GM19193 (cell line): ENCODE measurements around the gene UBASH3A.

Experiments
- POLR2A ChIP-seq: IDR thresholded peaks from 4 replicates; pipeline ENCODE4 v1.6.1; 2011; ENCODE audit not compliant: insufficient read depth, insufficient read length; ENCODE audit errors: extremely low read depth

UBASH3A gene

DNA sequence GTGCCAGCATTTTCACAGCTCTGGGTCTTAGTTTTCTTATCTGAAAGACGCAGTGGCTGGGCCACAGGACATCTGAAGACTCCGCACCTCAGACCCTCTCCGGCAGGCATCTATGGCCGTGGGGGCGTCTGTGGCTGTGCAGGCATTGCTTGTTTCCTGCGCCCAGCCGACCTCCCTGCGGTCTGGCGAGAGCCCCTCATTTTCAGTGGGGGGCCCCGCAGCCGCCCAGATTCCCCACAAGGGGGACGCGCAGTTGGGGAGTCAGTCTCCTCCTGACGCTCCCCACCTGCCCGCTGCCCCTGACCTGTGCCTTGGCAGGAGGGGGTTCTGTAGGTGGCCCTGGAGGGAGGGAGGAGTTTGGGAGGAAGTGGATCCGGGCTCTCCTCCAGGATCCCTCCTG lies 33.9 kb upstream of the UBASH3A start:
- no peak for TF ChIP-seq POLR2A

DNA sequence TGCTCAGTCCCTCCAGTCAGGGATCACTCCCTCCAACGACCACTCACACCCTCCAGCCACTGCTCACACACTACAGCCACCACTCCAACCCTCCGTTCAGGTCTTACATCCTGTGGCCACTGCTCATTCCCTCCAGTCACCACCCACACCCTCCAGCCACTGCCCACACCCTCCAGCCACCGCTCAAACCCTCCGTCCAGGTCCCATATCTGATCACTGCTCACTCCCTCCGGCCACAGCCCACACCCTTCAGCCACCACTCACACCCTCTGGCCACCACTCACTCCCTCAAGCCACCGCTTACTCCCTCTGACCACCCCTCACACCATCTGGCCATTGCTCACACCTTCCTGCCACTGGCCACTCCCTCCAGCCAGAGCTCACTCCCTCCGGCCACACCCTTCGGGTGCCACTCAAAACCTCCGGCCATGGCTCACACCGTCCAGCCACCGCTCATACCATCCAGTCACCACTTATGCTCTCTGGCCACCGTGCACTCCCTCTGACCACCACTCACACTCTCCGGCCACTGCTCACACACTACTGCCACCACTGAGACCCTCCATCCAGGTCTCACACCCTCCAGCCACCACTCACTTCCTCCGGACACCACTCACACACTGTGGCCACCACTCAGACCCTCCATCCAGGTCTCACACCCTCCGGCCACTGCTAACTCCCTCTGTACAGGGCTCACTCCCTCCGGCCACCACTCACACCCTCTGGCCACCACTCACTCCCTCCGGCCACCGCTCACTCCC lies 32.6 kb upstream of the UBASH3A start:
- TF ChIP-seq POLR2A, result no peak

DNA sequence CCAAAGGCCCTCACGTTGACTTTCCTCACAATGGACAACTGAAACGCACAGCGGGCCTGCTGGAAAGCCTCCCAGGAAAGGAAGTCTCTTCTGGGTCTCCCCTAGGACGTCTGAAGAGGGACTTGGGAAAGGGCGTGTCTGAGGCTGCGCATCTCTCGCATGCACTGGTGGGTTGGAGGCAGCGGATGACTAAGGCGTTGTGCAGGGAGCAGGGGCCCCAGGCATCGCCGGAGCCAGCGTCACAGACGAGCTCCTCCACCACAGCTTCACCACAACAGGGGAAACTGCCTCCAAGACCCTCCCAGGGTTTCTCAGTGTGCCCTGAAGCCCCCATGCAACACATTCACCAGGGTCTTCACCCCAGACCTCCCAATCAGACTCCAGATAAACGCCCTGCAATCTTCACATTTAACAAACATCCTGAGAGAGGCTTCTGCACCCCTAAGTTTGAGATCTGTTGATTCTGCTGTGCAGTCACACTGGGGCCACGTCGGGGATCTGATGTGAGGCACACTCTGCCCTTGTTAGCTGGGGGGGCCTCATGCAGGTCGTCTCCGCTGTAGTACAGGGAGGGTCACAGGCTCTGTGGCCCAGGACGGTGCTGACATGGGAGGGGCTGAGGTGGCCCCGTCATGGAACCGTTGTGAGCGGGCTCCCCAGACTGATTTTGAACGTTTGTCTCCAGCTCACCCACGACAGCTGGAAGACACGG lies 30.4 kb upstream of the UBASH3A start:
- TF ChIP-seq POLR2A, result no peak

DNA sequence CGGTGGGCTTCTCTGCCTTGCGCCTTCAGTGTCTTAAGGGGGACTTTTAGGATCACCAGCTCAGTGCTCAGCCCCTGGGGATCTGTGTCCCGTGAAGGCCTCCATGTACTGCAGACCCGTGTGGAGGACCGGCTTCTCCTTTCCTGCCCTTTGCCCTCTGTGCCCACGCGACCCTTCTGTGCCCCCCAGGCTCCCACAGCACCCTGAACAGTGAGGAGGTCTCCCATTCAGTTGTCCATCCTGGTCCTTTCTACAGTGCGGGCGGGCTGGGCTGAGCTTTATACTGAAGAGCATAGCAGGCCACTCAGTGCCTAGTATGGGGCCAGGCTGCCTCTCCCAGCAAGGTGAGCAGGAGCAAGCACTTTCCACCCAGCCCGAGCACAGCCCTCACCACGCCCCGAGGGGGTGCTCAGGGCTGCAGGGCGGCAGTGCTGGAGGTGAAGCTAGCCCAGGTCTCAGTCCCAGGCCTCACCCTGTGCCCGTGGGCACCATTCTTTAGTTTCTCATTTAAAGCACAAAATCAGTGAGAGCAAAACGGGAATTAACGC lies 29.7 kb upstream of the UBASH3A start:
- no peak for TF ChIP-seq POLR2A

DNA sequence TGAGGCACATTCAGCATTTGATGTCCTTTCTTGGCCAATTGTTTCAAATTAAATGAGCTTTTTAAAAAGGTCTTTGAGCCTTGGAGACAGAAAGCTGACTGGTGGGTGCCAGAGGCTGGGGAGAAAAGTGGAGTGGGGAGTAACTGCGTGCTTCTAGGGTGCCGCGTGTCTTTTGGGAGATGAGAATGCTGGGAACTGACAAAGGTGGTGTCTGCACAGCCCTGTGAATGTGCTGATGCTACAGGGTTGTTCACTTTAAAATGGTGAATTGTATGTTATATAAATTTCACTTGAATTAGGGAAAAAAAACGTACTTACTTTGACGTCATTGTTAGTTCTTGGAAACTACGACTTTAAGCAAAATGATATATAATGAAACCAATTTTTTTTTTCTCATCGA lies 29.2 kb upstream of the UBASH3A start:
- no peak for TF ChIP-seq POLR2A

DNA sequence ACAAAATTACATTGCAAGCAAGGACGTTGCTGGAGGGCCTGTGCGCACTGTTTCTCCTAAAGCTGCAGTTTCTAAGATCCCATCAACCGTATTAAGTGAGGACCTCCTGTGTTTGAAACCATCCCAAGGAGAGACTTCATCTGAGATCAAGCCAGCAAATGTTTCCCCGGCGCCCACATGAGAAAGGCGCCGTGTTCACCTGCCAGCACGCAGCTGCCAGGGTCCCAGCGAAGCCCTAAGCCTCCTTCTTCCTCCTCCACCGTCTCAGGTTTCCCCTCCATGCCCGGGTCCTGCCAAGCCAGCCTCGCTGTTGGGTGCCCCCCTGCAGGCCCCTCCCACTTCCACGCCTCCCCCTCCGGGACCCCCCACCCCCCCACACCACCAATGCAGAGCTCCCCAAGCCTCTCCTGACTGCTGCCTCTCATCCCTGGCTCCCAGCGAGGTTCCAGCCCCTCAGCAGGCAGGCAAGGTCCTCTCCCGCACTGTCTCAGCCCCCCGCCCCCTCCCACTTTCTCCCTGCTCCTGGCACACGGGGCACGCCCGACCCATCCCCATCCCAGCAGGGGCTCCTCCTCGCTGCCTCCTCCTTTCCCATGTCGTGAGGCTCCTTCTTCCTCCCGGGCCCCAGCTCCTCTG lies 28.7 kb upstream of the UBASH3A start:
- TF ChIP-seq POLR2A, result no peak

DNA sequence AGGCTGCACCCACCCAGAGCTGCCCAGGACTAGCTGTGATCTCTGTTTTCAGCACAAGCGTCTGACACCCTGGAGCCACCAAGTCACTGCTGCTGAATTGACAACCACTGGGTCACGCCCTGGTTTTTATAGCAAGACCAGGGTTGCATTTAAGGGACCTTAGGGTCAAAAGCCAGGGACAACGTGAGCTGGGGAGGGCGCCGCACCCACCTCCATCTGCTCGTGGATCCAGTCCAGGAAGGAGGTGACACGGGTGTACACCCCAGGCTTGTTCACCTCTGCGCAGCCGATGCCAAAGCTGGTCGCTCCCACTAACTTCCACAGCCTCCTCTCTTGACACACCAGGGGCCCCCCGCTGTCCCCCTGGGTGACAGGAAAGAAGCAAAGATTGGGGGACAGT lies 28.2 kb upstream of the UBASH3A start:
- no peak for TF ChIP-seq POLR2A

DNA sequence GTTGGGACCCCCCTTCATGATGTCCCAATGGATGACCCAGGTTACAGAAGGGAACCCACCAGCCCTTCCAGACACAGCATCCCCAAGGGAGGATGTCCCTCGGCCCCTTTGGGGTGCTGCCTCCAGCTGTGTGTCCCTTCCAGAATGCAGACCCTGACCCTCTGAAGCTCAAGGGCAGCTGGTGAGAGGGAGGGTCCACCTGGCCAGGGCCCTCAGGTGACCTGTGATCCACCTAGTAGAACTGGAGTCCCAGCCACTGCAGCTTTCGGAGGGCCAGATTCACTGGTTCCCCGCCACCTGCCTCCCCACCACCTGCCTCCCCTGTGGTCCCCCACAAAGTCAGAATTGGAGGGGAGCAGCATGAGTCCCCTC lies 27.8 kb upstream of the UBASH3A start:
- TF ChIP-seq POLR2A, result no peak

DNA sequence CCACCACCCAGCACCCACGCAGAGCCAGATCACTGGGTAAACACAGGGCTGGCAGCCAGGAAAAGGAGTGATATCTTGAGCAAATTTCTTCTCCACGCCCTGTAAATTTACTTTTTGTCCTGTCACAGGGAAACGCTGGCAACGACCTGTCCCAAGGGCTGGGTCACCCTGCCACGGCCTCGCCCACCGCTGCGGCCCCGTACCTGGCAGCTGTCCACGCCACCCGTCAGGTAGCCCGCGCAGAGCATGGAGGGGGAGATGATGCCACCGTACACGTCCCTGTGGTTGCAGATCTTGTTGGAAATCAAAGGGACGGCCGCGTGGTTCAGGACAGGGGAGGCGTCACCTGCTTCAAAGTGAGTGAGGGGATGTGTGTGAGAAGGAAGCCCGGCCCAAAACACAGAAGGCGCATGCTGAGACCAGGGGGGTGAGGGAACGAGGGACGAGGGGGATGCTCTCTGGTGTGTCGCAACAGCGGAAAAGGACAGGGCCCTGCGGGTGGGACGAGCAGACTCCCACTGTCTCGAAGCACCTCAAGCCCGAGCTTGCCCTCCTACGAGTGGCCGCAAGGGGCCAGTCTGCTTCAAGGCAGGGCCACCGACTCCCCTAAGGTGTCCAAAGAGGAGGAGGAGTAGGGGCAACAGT lies 27.2 kb upstream of the UBASH3A start:
- TF ChIP-seq POLR2A, result no peak

DNA sequence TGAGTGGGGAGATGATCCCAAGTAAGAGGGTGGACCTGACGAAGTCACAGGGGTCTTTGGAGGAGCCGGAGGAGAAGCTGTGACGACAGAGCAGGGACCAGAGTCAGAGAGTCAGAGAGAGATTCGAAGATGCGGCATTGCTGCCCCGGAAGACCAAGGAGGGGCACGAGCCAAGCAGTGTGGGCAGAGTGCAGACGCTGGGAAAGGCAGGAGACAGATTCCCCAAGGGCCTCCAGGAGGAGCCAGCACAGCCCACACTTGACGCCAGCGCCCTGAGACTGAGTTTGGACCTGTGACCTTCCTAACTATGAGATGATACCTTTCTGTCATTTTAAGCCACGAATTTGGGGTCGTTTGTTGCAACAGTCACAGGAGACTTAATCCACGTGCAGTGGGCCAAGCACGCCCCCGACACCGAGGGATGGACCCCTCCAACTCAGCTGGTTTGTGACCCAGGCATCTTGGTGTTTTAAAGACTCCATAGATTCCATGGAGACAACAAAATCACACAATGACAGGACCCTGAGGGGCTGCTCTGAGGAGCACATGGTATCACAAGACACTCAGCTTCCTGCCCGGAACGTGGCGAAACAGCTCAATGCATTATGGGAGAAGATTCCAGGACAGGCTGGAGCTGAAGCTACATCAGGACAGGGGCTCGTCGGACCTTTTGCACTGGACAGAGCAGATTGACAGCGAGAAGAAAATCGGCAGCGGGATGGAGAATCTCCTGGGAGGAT lies 26.3 kb upstream of the UBASH3A start:
- no peak for TF ChIP-seq POLR2A

DNA sequence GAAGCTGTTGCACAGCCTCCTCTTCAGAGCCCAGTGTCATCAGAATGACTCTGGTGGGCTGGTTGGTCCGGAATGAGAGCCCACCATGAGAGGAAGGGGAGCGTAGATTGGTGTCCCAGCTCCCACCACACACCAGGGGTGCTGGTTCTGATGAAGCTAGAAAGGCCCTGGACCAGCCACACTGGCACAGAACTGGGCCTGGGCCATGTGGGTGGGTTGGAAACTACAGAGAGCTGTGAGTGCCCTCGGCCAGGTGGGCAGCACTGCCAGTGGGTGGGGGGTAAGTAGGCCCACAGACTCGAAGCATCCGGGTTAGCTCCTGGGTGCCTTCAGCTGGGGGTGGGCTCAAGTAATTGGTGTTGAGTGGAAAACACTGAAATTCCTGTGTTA lies 25.8 kb upstream of the UBASH3A start:
- no peak for TF ChIP-seq POLR2A

DNA sequence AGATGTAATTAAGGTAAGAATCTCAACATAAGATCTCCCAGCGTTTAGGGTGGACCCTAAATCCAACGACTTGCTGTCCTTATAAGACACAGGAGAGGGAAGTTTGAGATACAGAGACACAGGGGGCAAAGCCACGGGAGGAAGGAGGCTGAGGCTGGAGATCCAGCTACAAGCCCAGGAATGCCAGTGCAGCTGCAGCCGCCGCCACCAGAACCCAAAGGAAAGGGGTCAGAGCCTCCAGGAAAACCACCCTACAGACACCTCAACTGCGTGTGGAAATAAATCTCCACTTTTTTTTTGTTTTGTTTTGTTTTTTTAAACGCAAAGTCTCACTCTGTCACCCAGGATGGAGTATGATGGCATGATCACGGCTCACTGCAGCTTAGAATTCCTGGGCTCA lies 25.3 kb upstream of the UBASH3A start:
- no peak for TF ChIP-seq POLR2A

DNA sequence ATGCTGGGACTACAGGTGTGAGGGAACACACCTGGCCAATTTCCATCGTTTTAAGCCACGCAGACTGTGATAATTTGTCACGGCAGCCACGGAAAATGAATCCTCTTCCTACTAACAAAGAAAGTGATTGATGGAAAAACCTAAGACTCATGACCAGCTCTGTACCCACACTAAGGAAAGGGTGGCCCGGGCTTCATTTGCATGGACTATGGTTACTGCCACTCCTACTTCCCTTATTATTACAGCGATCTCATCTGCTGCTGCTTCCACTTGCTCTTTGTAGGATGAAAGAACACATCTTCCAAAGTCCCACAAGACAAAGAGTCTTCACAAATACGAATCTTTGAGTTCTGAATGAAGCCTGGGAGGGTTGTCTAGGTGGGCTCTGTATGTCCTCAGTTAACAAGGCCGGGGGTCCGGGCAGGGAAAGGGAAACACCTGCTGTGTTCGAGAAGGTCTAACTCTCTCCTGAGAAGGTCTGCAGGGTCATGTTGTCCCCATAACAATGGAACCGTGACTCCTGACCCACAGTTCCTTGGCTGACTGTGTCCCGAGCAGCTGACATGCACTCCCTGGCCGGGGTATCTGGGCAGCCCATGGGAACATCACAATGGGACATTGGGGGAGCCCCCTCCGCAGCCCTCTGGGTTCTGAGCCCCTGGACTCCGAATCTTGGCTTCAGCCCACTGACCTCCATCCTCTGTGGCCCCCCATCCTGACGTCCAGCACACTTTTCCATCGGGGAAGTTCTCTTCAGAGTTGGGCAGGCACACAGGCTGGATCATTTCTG lies 24.1 kb upstream of the UBASH3A start:
- no peak for TF ChIP-seq POLR2A

DNA sequence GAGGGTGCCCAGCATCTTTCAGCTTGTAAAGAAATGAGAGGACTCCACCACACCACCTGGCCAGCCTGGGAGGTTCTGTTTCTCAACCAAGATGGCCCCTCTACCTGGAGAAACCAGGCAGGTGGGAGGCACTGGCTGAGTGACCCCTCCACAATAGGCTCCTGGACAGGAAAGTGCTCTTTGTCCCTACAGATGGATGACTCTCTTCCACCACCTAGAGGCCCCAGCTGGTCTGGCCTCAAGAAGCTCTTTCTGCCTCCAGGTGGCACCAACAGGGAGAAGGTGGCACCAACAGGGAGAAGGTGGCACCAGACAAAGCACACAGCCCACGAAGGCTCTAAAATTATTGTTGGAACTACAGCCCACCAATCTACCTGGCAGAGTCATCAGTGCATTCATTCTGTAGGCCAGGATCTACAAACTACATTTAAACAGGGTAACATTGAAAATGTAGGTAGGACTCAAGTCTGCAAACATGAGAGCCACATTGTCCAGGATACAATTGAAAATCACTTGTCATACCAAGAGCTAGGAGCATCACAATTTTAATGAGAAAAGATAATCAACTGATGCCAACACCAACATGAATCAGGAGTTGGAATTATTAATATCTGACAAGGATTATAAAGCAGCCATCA lies 22.2 kb upstream of the UBASH3A start:
- no peak for TF ChIP-seq POLR2A

DNA sequence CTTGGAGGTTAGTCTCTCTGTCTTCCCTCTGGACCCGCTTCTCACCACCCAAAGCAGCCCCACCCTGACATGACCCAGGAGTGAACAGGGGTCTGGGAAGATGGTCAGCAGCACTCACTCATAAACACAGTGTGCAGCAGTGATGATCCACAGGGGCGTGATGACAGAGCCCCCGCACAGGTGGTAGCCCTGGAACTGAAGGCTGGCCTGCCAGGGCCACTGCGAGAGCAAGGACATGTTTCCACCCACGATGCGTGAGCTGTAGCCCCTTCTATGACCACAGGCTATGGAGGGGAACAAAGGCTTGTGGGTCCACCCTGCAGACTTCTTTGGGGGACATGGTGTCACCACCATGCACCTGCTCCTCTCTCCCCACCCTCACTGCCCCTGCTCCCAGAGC lies 20.8 kb upstream of the UBASH3A start:
- no peak for TF ChIP-seq POLR2A
